HG03280 (cell line): ENCODE data around the gene CHRM3.
"Not testable (repeated sequence)": the region's sequence is repeated elsewhere in the genome, so short reads cannot be mapped to it uniquely, and the experiment has no call there.

Source experiments
- ATAC-seq: cut with Tn5 transposase; IDR thresholded peaks from one replicate; pipeline ENCODE4 v1.9.1; 2021; ENCODE audit warnings: mild to moderate bottlenecking, moderate library complexity; ENCODE audit not compliant: unreplicated experiment

The CHRM3 gene

DNA sequence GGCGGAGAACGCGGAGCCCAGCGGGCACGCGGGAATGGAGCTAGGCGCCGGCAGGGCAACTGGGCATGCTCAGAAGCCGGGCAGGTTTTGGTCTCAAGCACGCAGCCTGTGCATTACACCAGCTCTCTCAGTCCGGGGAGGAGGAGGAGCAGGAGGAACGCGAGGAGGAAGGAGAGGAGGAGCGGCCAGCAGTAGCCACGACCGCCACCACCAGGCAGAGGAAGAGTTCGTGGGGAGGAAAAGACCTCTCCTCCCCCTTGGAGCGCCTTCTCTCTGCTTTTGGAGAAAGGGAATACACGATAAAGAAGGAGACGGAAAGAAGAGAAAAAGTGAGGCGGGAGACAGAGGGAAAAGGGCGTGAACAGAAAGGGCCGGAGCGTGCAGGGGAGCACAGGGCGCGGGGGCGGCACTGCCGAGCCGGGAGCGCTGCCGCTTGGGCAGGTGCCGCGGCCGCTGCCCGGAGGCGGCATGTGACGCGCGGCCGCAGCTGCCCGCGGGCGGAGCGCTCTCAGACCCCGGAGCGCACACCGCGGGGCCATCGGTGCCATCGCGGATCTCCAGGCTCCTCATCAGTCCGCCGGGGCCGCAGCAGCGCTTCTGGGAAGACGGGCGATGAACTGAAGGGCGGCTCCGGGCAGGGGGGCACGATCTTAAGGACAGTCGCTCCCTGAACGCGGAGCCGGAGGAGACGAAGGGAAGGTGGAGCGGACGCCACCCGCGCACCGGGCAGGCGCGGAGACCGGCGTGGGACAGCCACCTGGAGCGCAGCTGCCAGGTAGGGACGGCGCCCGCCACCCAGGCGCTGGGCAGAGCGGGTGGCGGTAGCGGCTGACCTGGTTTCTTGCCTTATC lies at the start of gene CHRM3:
CHRM3 (plus strand) TSS at position 116 of the 851 bp plus-strand sequence. CDS start 520,884 bp downstream, outside the sequence.
- no peak for ATAC-seq

DNA sequence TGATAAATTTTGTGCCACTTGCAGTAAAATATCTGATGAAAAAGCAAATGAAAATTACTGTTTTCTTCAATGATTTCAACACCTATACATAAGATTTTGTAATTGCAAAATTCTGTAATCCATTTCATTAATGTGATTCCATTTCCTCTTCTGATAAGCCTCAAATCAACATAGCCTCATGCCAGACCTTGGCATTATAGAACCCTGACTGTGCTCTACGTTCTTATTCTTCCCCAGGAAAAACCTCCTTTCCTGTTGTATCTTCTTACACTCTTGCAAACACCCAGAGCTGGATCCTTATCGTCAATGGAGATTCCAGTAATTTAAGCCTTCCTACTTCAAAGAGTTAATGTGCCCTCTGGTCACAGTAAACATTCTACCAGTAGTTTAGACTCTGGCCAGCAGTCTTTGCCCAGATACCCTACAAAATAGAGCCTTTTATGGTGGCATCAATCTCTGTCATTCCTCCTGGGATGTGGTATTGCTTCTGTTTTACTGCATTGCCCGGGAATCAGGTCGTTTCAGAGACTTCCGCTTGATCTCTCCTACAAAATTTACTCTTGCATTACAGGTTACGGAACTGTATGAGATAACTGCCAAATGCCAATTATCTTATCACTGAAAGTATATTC lies 48.5 kb upstream of the CHRM3 start:
- ATAC-seq = no peak

GRCh38 chr1:239347776-239348175 lies 38.6 kb upstream of the CHRM3 start:
- no peak for ATAC-seq

- no peak for ATAC-seq
Observed at GRCh38 chr1:239348635-239349353, 37.6 kb upstream of the CHRM3 start.

DNA sequence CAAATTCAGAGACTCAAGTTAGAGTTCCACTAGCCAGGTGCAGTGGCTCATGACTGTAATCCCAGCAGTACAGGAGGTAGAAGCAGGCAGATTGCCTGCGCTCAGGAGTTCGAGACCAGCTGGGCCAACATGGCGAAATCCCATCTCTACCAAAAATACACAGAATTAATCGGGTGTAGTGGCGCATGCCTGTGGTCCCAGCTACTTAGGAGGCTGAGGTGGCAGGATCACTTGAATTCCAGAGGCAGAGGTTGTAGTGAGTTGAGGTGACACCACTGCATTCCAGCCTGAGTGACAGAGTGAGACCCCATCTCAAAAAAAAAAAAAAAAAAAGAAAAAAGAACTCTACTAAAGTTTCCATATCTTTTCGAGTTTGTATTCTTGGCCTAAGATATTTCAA lies 36.7 kb upstream of the CHRM3 start:
- ATAC-seq = no peak

DNA sequence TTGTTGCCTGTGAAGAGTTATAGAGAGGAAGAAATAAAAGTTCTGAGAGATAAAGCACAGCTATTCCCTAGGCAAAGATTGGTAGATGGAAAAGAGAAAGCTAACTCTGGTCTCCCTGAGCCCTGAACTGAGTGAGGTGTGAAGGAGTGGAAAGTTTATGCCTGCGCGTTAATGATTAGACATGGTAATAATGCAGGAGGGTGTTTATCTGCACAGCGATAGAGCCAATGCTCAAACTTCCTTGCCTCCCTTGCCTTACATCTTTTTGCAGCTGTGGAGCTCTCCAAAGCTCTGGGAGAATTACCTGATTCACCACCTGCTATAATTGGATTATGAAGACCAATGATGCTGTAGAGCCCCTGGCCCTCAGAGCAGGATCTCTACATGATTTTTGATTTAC lies 32.8 kb upstream of the CHRM3 start:
- no peak for ATAC-seq

- ATAC-seq = no peak
Observed at GRCh38 chr1:239354231-239354630, 32.1 kb upstream of the CHRM3 start.

DNA sequence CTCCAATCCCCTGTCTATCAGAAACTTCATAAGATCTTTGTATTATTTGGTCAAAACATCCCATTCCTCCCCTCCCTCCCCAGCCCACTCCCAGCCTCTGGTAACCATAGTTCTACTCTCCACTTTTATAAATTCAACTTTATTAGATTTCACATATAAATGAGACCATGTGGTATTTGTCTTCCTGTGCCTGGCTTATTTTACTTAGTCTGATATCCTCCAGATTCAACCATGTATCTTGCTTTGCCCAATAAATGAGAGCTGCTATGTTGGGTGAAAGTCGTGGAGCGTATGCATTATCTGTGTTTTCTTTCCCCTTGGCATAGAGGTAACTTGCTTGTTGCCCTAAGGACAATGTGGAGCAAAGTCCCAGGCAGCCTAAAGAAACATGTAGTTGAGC lies 28.5 kb upstream of the CHRM3 start:
- ATAC-seq = no peak

DNA sequence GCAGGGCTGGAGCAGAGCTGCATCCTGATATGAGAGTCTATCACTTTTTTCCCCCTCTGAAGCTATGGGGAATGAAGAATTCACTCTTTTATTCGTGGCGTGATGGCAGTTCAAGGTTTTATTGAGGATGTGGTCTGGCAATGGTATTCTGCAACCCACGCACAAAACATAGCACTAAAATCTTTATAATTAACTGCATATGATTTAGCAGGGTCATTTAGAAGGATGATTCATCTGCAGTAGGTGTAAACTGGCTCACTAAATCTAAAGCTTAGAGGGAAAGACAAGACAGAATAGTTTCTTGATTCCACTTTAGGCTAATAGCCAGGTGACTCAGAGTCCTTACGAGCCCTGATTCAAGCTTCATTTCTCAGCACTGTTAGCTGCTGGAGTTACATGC lies 25.0 kb upstream of the CHRM3 start:
- ATAC-seq = no peak

GRCh38 chr1:239363930-239364329 lies 22.4 kb upstream of the CHRM3 start:
- no peak for ATAC-seq

DNA sequence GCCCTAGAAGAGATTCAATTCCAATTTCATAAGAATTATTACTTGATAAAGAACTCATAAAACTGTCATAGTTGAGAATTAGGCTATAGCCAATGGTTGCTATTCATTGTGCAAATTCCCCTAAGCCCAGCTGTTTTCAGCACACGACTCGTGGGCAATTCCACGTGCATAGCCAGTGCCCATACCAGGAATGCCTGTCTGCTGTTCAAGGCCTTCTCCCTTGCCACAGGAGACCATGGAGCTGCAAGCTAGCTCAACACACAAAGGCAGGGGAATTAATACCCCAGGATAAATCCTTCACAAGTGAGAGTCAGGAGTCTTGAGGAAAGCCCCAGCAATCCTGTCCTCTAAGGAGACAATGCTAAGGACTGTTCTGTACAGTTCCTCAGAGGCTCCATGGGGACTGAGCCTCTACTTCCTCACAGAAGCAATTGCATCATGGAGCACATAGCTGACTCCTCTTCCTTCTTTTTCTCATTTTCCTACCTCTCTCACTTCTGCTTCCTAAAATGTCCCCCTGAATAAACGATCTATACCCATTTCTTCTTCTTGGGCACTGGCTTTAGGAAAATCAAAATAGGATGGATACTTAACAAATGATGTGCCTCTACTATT lies 19.1 kb upstream of the CHRM3 start:
- ATAC-seq = no peak

DNA sequence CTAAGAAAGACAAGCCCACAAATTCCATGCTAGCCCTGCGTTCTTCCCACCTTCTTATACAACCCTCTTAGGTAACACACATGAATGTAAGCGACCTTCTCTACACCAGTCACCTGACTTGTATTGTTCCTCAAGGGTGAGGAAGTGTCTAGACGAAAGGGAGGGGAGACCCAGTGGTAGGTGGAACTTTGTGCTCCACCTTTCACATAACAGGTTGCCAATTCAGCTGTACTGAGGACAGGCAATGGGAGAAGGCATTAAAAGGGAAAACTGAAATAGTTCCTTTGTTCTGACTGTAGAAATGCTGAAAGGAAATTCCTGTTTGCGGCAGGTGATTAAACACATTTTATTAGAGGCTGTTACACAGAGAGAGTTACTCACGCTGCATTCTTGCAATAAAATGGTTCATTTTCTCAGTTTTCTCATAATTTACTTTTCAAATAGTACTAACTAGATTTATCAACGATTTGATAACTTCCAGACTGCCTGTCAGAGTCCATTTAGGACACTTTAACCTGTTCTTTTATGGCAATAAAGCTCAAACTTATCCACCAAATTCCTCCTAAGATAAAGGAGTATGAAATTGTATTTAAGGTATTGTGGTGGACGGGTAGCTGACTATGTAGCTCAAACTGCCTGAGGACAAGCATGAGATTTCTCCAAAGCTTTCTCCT lies 17.8 kb upstream of the CHRM3 start:
- ATAC-seq = no peak

DNA sequence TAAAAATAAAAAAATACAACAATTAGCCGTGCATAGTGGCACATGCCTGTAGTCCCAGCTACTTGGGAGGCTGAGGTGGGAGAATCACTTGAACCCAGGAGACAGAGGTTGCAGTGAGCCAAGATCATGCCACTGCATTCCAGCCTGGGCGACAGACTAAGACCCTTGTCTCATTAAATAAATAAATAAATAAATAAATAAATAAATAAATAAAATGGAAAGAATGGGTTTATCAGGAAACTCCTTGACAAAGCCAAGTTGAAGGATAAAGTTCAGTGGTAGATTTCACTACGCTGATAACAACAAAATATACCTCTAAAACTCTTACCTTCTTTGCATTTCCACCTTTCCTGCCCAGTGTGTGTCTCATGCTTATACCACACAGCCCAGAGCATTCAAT lies 15.5 kb upstream of the CHRM3 start:
- not testable (repeated sequence) for ATAC-seq

DNA sequence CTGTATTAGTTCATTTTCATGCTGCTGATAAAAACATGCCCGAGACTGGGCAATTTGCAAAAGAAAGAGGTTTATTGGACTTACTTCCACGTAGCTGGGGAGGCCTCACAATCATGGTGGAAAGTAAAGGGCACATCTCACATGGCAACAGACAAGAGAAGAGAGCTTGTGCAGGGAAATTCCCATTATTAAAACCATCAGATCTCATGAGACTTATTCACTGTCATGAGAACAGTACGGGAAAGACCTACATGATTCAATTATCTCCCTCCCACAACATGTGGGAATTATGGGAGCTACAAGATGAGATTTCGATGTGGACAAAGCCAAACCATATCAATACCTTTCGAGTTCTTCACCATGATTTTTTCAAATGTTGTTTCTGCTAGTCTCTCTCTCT lies 3.7 kb upstream of the CHRM3 start:
- ATAC-seq = no peak

DNA sequence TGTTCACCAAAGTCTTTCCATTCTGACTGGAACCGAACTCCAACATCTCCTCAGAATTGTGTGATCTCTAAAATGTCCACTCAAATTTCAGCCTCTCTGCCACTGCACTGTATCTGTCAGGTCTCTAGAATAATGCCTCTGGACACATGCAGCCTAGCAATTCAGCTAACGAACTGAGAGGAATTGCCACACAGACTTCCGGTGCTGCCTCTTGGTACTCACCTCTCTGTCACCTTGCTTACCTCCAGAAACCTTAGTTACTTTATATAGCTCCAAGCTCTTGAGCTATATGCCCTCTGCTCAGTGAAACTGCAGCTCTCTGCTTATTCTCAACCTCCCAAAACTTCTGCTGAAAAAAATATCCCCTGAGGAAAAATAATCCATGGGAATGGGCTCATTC lies 2.7 kb upstream of the CHRM3 start:
- no peak for ATAC-seq

DNA sequence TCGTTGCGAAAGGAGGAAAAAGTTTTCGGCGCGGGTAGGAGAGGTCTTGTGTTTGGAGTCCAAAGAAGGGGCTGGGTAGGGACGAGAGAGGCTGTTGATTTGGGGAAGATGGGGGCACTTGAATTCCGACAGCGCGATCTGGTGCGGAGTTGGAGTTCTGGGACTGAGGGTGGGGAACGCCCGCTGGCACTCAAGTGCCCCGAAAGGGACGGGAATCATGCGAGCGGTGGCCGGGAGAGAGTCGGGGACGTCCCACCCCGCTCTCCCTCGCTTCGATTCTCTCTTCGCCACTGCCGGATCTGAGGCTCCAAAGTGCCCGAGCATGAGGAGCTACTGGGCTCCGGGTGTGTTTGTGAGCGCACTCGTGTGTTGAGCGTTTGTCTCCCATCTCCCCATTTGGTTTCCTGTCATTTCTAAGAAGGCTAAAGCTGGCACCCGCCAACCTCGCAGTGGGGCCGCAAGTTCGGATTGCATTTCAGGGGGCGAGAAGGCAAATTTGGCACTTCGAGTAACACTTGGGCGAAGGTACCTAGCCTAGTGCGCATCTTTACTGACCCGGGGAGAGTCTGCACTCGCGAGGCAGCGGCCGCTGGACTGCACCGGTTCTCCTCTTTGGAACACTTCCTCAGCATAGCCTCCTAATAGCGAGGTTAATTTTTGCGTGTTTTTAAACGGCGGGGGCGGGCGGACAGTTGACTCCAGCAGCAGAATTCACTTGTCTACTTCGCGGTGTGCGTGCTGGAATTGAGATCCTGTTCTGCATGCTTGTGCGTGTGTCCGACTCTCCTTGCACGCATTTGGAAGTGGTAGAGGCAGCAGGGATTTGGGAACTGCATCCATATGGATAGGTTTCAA lies 1.2 kb downstream of the CHRM3 start:
- ATAC-seq = no peak

DNA sequence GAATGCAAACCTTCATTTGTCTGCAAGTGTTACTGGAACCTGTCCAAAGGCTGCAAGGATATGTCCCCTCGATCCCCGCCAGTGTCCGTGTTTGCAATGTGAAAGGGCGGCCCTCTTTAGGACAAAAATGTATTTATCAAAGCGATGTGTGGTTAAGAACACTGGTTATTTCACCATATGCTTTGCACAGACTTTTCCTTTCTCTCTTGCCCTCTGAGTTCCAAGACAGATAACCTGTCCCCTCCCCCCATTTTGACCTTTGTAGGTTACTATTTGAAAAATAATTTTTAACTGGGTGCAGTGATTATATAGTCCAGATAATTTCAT lies 1.8 kb downstream of the CHRM3 start:
- ATAC-seq = no peak

DNA sequence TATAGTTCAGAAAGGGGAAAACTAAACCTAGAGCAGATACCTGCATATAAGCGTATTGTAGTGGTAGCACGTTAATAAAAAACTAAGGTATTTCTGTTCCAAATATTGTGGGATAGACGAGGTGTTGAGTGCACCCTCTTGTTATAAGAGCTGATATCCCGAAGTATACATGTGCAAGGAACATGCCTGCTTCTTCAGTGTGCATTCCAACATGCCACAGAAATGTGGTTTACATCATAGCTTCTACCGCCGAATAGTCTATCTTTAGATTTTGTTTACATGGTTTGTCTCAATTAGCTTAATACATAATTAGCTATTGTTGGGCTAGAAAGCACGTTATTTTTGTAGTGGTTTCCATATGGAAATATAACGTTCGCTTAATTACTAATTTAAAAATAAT lies 2.2 kb downstream of the CHRM3 start:
- ATAC-seq = no peak

GRCh38 chr1:239389703-239390102 lies 3.3 kb downstream of the CHRM3 start:
- no peak for ATAC-seq

DNA sequence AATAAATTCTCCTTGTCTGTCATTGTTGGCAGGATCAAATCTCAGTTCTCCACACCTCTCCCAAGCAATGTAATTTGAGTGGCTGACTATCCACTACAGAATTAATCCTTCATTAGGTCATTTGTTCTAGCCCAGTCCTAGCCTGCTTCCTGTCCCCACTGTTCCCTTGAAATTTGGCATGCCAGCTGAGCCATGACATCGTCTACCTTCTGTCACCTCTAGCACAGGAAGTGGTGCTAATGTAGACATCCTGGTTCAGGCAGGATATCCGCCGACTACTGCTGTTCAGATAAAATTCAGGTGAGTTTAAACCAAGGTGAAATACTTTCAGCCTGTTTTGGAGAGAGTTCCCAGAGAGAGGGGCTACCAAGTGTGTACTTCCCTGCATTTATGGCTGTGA lies 5.9 kb downstream of the CHRM3 start:
- no peak for ATAC-seq
